Medulla oblongata (tissue), 1 donor: ENCODE results near the gene RGS13.

ENCODE experiments used
- DNase-seq: peaks from one replicate; pipeline ENCODE4 v3.0.0-alpha.2; 2015; ENCODE audit errors: extremely low spot score

The RGS13 gene

DNA sequence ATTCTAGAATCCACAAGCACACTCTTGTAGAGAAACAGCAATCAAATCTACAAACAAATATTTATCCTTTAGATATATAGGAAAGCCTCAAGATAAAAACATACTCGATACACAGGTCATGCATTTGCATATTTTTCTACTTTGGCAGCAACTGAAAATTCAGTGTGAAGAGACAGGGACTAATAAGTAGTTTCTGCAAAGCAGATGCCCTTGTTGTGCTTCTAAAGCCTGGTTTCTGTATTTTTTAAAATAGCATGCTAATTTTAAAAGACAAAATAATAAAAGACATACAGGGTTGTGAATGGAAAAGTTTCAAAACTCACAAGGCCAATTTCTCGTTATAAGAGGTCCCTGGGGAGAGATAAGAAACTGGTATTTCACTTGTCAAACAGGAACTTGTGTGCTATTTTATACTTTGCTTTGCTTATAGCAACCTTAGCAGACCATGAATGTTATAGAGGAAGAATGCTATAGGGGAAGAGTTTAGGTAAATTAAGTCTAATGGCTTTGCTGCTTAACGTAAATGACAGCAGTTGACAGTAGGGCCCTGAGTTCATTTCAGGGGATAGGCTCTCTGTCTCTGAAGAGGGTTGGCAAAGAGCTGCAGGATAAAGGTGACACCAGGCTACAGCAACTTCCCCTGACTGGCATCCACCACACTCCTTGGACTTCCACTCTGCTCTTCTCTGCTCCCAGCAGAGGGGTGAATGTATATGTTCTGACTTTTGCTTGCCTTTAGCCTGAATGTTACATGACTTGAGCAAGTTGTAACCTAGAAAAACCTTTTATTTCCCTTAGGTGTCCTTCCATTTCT lies 9.4 kb upstream of the RGS13 start:
- DNase-seq: no peak

DNA sequence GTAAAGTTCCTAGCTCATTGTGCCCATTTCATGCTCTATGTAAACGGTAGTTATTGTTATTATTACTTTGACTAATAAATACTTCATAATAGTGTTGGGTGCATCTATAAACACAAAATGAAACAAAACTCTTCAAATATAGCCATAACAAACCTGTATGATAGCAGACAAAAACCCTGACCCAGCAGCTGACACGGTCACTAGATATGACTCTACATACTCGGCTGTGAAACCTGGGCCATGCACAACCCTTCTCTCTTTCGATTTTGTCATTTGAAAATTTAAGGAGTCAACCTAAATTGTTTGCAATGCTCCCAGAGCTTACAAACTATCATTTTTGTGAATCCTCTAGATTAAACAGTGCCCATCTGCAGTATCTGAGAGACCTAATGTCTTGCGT lies 8.0 kb upstream of the RGS13 start:
- no peak for DNase-seq

GRCh38 chr1:192628396-192629057 lies 7.4 kb upstream of the RGS13 start:
- DNase-seq: no peak

- DNase-seq: peak; percentile 12
These were observed 6.3 kb upstream of the RGS13 start for GRCh38 chr1:192629612-192630011.

DNA sequence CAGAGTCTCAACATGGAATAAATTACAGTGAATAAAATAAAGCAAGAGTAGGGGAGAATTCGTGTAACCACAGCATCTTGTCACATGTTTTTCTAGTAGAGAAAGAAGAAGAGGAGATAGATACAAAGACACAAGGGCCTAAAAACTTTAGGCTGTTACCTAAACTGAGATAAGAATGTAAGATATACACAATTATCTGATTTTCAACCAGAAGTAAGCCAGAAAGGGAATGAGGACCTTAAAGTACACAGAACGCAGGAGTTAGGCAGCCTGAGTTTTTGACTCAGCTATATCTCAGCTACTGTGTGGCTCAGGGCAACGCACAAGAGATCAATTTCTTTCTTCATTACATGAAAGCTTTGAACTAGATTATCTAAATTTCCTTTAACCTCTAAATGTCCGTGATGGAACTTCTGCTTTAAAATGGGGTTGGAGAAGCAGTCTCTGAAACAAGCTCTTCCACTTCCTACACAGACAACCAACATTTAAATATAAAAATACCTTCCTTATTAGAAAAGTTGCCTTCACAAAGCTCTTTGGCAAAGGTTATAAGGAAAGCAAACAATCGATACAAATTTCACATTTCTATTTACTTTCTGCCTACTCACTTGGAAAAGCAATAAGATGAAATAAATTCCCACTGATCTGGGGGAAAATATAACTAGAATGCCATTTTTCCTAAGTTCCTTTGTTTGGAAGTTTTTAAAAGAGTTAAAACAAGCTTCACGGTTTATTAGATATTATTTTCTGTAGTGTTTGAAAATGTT lies 5.2 kb upstream of the RGS13 start:
- DNase-seq: no peak

DNA sequence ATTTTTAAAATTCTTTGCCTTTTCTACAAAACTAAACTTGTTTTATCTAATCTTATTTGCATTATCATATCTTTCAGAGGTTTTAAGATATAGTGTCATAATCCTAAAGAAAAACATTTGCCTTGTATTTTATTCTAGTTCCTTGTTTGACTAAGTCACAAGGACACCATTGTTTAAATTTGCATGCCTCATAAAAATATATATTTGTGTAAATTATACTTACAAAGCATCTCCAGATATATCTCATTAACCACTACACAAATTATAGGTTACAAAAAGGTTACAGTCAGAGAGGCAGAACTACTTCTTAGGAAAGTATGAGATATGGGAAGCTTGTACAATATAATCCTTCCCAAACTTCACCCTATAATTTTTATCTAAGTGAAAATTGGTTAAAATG lies 4.2 kb upstream of the RGS13 start:
- no peak for DNase-seq

DNA sequence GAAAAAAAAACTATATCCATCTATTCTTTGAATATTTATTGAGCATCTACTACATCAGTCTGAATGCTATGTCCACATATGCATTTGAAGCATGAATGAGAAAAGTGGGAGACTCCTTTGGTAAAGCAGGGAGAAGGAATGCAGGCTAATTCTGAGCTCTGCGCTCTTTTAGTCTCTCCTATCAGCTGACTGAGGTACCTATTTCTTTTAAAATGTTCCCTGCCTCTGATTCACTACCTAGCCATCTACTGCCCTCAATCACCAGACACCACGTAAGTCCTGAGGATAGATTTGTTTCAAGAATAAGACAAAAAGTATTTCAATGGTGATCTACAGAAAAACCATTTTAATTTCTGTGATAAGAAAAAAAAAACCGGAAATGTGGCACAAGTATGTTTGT lies 3.8 kb upstream of the RGS13 start:
- no peak for DNase-seq

DNA sequence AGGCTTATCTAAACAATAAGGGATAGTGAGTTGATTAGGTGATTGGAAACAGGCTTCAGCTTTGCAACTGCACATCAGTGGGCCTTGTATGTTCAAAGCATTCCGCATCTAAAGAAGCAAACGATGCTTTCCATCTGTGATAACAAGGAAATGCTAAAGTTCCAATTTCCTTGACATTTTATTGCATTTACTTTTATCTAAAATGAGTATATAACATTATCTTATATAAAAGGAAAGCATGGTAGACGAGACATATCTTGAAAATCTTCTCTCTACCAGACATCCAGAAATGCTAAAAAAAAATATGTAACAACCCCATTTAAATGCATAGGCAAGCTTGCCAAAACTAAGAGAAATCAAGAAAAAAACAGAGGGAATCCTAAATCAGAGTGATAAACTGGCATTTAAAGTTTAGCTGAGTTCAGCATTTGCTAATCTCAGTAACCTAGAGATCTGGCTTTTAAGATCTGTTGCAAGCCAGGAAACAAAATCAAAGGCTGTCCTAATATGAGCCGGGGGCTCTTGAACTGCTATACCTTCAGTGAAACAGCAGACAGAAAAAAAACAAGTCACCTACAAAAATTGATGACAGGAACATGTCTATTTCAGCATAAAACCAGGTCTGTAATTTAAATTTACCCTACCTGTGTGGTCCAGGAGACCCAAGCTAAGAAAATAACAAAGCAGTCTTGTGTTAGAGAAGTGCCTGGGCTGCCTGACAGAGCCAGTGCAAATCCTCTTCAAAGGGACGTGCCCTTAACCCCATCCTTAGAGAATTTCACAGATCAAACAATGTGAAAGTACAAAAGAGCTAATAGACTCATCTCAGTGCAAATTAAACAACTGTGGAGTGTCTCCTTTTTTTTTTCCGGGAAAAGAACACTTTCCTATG lies 3.1 kb upstream of the RGS13 start:
- no peak for DNase-seq

- no peak for DNase-seq
These were observed 2.3 kb upstream of the RGS13 start for GRCh38 chr1:192633533-192634253.

- DNase-seq: no peak
These were observed 906 bp upstream of the RGS13 start for GRCh38 chr1:192635041-192635440.

DNA sequence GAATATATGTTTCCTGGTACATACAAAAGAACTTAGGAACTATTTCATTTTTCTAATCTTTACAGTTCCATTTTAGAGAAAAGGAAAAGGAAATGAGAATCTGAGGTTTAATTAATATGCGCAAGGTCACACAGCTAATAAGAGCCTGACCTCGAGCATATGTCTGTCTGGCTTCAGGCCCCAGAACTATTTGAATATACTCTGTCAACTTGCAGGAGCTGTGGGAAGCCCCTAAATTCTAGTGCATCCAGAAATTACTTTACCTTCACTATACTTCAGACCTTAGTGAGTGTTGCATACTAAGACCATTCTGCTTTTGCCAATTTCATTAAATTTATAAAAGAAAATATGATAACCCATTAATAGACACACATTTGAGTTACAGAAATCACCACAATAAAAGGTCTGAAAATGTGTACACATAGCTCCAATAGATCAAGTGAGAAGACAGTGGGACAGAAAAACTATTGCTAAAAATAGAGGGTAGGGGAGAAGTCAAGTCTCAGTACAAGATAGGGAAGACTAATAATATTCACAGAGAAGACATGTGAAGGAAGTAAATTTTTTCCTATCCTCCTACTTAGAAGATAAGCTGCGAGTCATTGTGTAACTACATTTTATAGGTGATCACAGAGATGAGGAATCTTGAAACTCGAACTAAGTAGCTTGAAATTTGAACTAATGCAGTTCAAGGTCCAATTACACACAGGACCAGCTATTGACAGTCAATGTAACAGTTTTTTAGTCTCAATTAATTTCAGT lies 3.8 kb downstream of the RGS13 start:
- DNase-seq: no peak

DNA sequence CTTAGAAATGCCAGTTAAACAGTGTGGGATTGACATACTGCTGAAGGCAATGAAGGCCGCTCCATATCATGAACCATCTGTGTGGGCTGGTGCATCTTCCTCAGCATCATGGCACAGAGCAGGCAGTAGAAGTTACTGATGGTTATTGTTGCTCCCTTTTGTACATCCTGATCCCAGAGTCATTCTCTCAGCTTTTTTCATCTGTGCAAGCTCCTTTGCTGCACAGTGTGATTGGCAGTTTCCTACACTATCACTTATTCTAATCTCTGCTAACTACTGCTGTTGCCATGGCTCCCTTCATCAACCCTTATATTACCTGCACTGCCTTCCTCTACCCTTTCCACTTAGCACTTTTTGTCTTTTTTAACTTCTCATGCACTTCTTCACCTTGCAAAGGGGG lies 16.2 kb downstream of the RGS13 start:
- no peak for DNase-seq

DNA sequence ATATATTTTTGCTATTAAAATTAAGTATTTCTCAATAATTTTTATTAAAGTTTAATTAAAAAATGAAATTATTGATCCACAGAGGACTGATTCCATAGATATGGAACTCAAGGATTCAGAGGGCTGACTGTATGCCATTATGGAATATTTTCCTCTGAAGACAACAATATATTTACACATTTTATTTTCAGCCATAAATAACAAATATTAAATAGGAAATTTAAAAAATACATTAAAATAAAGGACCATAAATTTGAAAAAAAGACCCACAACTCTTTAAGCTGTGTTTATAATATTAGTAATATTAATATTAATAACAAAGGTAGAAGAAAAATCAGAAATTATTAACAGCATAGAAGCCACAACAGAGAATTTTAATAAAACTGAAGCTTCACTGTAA lies 18.2 kb downstream of the RGS13 start:
- DNase-seq: no peak

- no peak for DNase-seq
These were observed 18.8 kb downstream of the RGS13 start for GRCh38 chr1:192654591-192655251.

DNA sequence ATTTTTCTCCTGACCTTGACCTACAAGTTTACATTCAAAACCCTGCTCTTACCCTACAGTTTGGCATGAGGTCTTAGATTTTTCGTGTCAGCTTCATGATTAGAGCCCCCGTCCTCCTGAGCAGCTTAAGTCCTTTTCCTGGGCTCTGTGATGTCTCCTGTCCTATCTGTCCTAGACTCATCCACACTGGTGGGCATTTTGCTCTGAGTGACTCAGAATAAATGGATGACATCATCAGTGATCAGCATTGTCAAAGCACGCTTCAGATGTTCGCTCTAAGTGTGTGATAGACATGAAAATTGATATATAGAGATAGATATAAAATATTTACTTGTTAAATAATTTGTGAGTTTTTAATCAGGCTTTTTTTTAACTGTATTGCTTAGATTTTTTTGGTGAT lies 21.8 kb downstream of the RGS13 start:
- no peak for DNase-seq

- no peak for DNase-seq
These were observed 22.3 kb downstream of the RGS13 start for GRCh38 chr1:192658255-192658654.

- no peak for DNase-seq
These were observed 24.7 kb downstream of the RGS13 start for GRCh38 chr1:192660613-192661012.

GRCh38 chr1:192668409-192668983 lies 32.5 kb downstream of the RGS13 start:
- no peak for DNase-seq

- DNase-seq: no peak
These were observed 33.2 kb downstream of the RGS13 start for GRCh38 chr1:192669174-192669573.
